K562 (cell line): ENCODE data around the gene LRRC61. TPM values are rescaled to one million over a fixed set of nuclear protein-coding genes. Genes with fewer than 3 reads are reported as not detected.

Experiments
- ATAC-seq: fragments of 200-7000 bp; cut with Tn5 transposase; 3 replicates; pipeline ENCODE4 v1.9.1; 2020; ENCODE audit warnings: moderate library complexity
- BruUV-seq: library from RNA; stranded (reverse); fragments of 400-500 nt; replicated peaks from 2 replicates; lab custom pipeline; 2021; lab: Mats Ljungman, UMichigan
- CTCF ChIA-PET: fragments of 300-600 bp; formaldehyde crosslinking; extraction: SDS; loops from one replicate; lab custom pipeline; 2021; ENCODE audit warnings: low intra/inter-chr PET ratio; lab: Yijun Ruan, JAX
- POLR2A ChIA-PET: fragments of 300-600, 350-650 bp; sonication (Branson Sonifier 250); formaldehyde crosslinking; extraction: SDS; loops from one replicate; lab custom pipeline; 2021; ENCODE audit warnings: antibody characterized with exemption, inconsistent platforms; lab: Yijun Ruan, JAX
- DNase-seq, 4 experiments: peaks; one replicate each; pipeline versions ENCODE4 v3.0.0 to v3.0.0-alpha.2; 2011 to 2018; ENCODE audit warnings: low spot score in 3 of 4, mixed read lengths in 3 of 4; ENCODE audit errors: extremely low read depth in 1 of 4
- FAIRE-seq: peaks from 2 replicates; lab custom pipeline; 2011; peaks lifted over from hg19 to GRCh38; lab: Jason Lieb, UNC
- H2AFZ ChIP-seq: 2 replicates; pipeline ENCODE4 v1.6.0; 2011; ENCODE audit warnings: low read depth, low read length, control low read depth, inconsistent platforms
- H3K27ac ChIP-seq: fragments of 200-600 bp; 3 replicates; pipeline ENCODE4 v1.8.0; 2011; ENCODE audit warnings: low read depth, mild to moderate bottlenecking, control low read depth, inconsistent platforms, low read length, moderate library complexity, mixed read lengths; ENCODE audit errors: extremely low read depth
- H3K27me3 ChIP-seq, 2 experiments: fragments of 300-600 bp in 1 of 2; 2 replicates in 1 of 2; 3 replicates in 1 of 2; pipeline versions ENCODE4 v1.6.0 to v1.8.0; 2011; ENCODE audit warnings: inconsistent platforms in 2 of 2, low read length in 2 of 2, mild to moderate bottlenecking in 1 of 2, mixed read lengths in 1 of 2, moderate library complexity in 1 of 2; ENCODE audit not compliant: control insufficient read depth in 2 of 2, insufficient read depth in 2 of 2
- H3K36me3 ChIP-seq: fragments of 300-600 bp; 3 replicates; pipeline ENCODE4 v1.8.0; 2011; ENCODE audit warnings: mild to moderate bottlenecking, low read length, inconsistent platforms; ENCODE audit not compliant: control insufficient read depth, insufficient read depth
- H3K4me1 ChIP-seq, 2 experiments: fragments of 200-600 bp in 1 of 2; replicated peaks in 1 of 2; 2 replicates in 1 of 2; 3 replicates in 1 of 2; pipeline versions ENCODE4 v1.5.1 to v1.8.0; 2011; ENCODE audit warnings: inconsistent platforms in 2 of 2, low read length in 2 of 2, mild to moderate bottlenecking in 1 of 2, mixed read lengths in 1 of 2, moderate library complexity in 1 of 2; ENCODE audit not compliant: control insufficient read depth in 2 of 2, insufficient read depth in 2 of 2
- H3K4me2 ChIP-seq: 2 replicates; pipeline ENCODE4 v1.6.1; 2011; ENCODE audit warnings: low read length, control low read depth, inconsistent platforms, mixed read lengths; ENCODE audit not compliant: insufficient read depth
- H3K4me3 ChIP-seq: fragments of 200-600 bp; sonication (generic), shearing (Covaris generic); 2 replicates; pipeline ENCODE4 v1.5.1; 2016; ENCODE audit warnings: control low read depth, inconsistent platforms
- H3K79me2 ChIP-seq: fragments of 200-600 bp; 3 replicates; pipeline ENCODE4 v1.8.0; 2011; ENCODE audit warnings: low read length, inconsistent platforms; ENCODE audit not compliant: control insufficient read depth, insufficient read depth
- H3K9ac ChIP-seq, 2 experiments: 2 replicates each; pipeline versions ENCODE4 v1.6.0 to v1.6.1; 2011; ENCODE audit warnings: low read depth in 2 of 2, low read length in 2 of 2, control low read depth in 1 of 2, inconsistent platforms in 1 of 2, mild to moderate bottlenecking in 1 of 2, mixed read lengths in 1 of 2; ENCODE audit not compliant: insufficient read depth in 1 of 2
- H3K9me1 ChIP-seq: one replicate; pipeline ENCODE4 v1.6.0; 2011; ENCODE audit warnings: inconsistent platforms, mild to moderate bottlenecking, low read length, moderate library complexity; ENCODE audit not compliant: control insufficient read depth, insufficient read depth
- H3K9me3 ChIP-seq: replicated peaks from 2 replicates; pipeline ENCODE4 v1.5.1; 2011; ENCODE audit warnings: low read depth, low read length, inconsistent platforms; ENCODE audit not compliant: control insufficient read depth, insufficient read depth
- H4K20me1 ChIP-seq: replicated peaks from 2 replicates; pipeline ENCODE4 v1.6.1; 2011; ENCODE audit warnings: low read length, inconsistent platforms, mixed read lengths; ENCODE audit not compliant: control insufficient read depth, insufficient read depth
- CBX8 ChIP-seq: fragments of 200-600 bp; sonication (generic); IDR thresholded peaks from 2 replicates; pipeline ENCODE4 v1.6.1; 2012; ENCODE audit warnings: borderline replicate concordance, mixed run types, low read depth, mild to moderate bottlenecking, moderate library complexity, mixed read lengths, low read length, control low read depth, inconsistent platforms; ENCODE audit not compliant: poor library complexity, severe bottlenecking; ENCODE audit errors: extremely low read depth
- ETV6 ChIP-seq, 3 experiments: fragments of 150-350 bp in 1 of 3; sonication (generic) in 1 of 3; formaldehyde crosslinking in 1 of 3; IDR thresholded peaks; 2 replicates each; pipeline versions ENCODE4 v1.6.1 to v1.8.0; 2014 to 2022; ENCODE audit warnings: borderline replicate concordance in 2 of 3, low read depth in 2 of 3, antibody characterized with exemption in 1 of 3, low read length in 1 of 3, mild to moderate bottlenecking in 1 of 3, missing genetic modification reagents in 1 of 3
- HINFP ChIP-seq: fragments of 450-650 bp; conservative IDR thresholded peaks from 2 replicates; pipeline ENCODE4 v1.6.1; 2016; ENCODE audit warnings: missing genetic modification characterization, low read depth, mild to moderate bottlenecking, control low read depth, missing compliant biosample characterization
- SRF ChIP-seq, 2 experiments: fragments of 250-450, 450-650 bp in 1 of 2; sonication (Bioruptor Pico) in 1 of 2; sonication (generic) in 1 of 2; formaldehyde crosslinking; IDR thresholded peaks; 2 replicates each; pipeline versions ENCODE4 v1.5.0 to v1.5.1; 2020 to 2022; ENCODE audit warnings: mild to moderate bottlenecking in 1 of 2, missing genetic modification reagents in 1 of 2
- TOE1 ChIP-seq, 2 experiments: fragments of 450-650 bp in 1 of 2; sonication (generic) in 1 of 2; formaldehyde crosslinking in 1 of 2; IDR thresholded peaks; 2 replicates each; pipeline versions ENCODE4 v1.7.1 to v1.8.0; 2016 to 2022; ENCODE audit warnings: borderline replicate concordance in 2 of 2, mild to moderate bottlenecking in 2 of 2, antibody characterized with exemption in 1 of 2, inconsistent platforms in 1 of 2, low read depth in 1 of 2, missing genetic modification reagents in 1 of 2, moderate library complexity in 1 of 2
- TSHZ1 ChIP-seq: fragments of 250-450 bp; sonication (Bioruptor Pico); IDR thresholded peaks from 2 replicates; pipeline ENCODE4 v1.4.0; 2020; ENCODE audit warnings: mild to moderate bottlenecking, moderate library complexity
- ZNF77 ChIP-seq: fragments of 250-450 bp; sonication (Bioruptor Pico); IDR thresholded peaks from 2 replicates; pipeline ENCODE4 v1.5.0; 2020
- WGBS: fragments of 100-300 bp; shearing (Covaris generic); methylation state at CpG from one replicate; pipeline ENCODE4 v1.1.6; 2016; ENCODE audit warnings: low coverage, mixed read lengths; ENCODE audit not compliant: insufficient coverage; ENCODE audit errors: missing lambda C conversion rate; 5-methylcytosine and 5-hydroxymethylcytosine counted together
- in situ Hi-C: fragments of 300-500 bp; cut with MboI; formaldehyde crosslinking; loops from 4 replicates; pipeline ENCODE4 v1.15.0; 2018; ENCODE audit warnings: inconsistent platforms, mixed read lengths
- intact Hi-C: fragments of 100-400 bp; cut with micrococcal nuclease; formaldehyde crosslinking; loops from 2 replicates; pipeline ENCODE4 v1.14.2; 2022
- polyA plus RNA-seq, 8 experiments: library from polyadenylated mRNA; depleted of rRNA in 4 of 8; stranded (reverse) in 5 of 8; unstranded in 3 of 8; fragments of >200 nt; fragmentation: Nextera tagmentation in 2 of 8; fragmentation: Illumina TruSeq in 1 of 8; extraction: Ambion mirVana in 2 of 8; extraction: Trizol in 1 of 8; gene quantifications; 2 replicates each; pipeline versions ENCODE4 v1.2.1 to v1.2.3, GENCODE V29; 2011 to 2014; ENCODE audit warnings: inconsistent platforms in 1 of 8, missing spikeins in 1 of 8
- total RNA-seq, 7 experiments: library from RNA; depleted of rRNA in 6 of 7; stranded (reverse); fragments of >200 nt in 6 of 7; fragmentation: Illumina TruSeq in 2 of 7; extraction: Trizol in 2 of 7; gene quantifications; 2 replicates each; pipeline versions ENCODE4 v1.2.1 to v1.2.3, GENCODE V29; 2011 to 2021; ENCODE audit warnings: low replicate concordance in 1 of 7

Gene LRRC61
- total and polyA plus RNA-seq, 9 of the 15 experiments (the other 6 are each of a cell fraction or from before 2014, with no cell fraction given): 1.3 to 55.2 (median 35.2) TPM

GRCh38 chr7:150316987-150317386 is 6.2 kb upstream of the LRRC61 start (continued):
- 0 out of 2 replicates have a peak, but pooled peaks have one; percentile 4 for TF ChIP-seq HINFP (tag)

- intact Hi-C loops (loop anchor here (10.0 kb wide), 2 partner anchors 677 to 767 kb away; partner anchors contain the start of genes AGAP3, FASTK, NOS3 and TMUB1), in situ Hi-C loops (no loop called here)
- Histone ChIP-seq H3K9me3 (no peaks in the 10 kb centered on the region), H3K9me1 (peaks cover 4% of the 10 kb centered on the region), H3K4me1 (peaks cover 50 to 89% of the 10 kb centered on the region in 2 experiments), H4K20me1 (no peaks in the 10 kb centered on the region), H3K27ac (peak overlapping the region; percentile 76), H3K9ac (peak overlapping the region in 1 of 2 experiments; percentile 45; a peak in 2 of 4 replicates), H3K27me3 (no peaks in the 10 kb centered on the region), H3K79me2 (peaks cover 70% of the 10 kb centered on the region), H2AFZ (peak overlapping the region; percentile 48), H3K36me3 (peaks cover 12% of the 10 kb centered on the region; the same call in 2 of the 3 replicates), H3K4me3 (no peak overlapping the region), H3K4me2 (peak overlapping the region; percentile 67)
- 1% methylated on average over 7 of the region's 7 CpGs for WGBS
- FAIRE-seq: peak; percentile 87
- ChIA-PET CTCF (no interaction called here), POLR2A (interaction anchor here (0.6 to 1.2 kb wide), 6 partner anchors 13 to 446 kb away, joined by 3 to 4 read pairs (median 3); a partner anchor contains a TSS)
- BruUV-seq: no TSS peak
- peak; percentile 51 to 88 (median 60) for DNase-seq
- ATAC-seq: peak; percentile 48
- TF ChIP-seq TOE1 (IDR thresholded peaks at IDR 0.05; ENCODE audit: borderline replicate concordance): peak; percentile 36; the same call in 1 of the 2 replicates
- no peak for TF ChIP-seq TOE1 (CRISPR knock-in tag; IDR thresholded peaks at IDR 0.05; ENCODE audit: borderline replicate concordance, low read depth)
- TF ChIP-seq ETV6 (IDR thresholded peaks at IDR 0.05; ENCODE audit: borderline replicate concordance in 1 of 2, low read depth in 2 of 2, low read length in 1 of 2): no peak
- TF ChIP-seq ETV6 (CRISPR knock-in tag; IDR thresholded peaks at IDR 0.05; ENCODE audit: borderline replicate concordance): no peak
- no peak for TF ChIP-seq ZNF77 (CRISPR knock-in tag)
- TF ChIP-seq SRF (CRISPR knock-in tag; IDR thresholded peaks at IDR 0.05): 0 out of 4 replicates have a peak, but pooled peaks of 1 of the 2 experiments have one; percentile 2
- TF ChIP-seq CBX8: no peak
- TF ChIP-seq TSHZ1 (CRISPR knock-in tag): no peak
Measured at GRCh38 chr7:150317748-150318444, 5.3 kb upstream of the LRRC61 start.
